HepG2 (cell line): ENCODE measurements around the gene DAPK1. TPM values are rescaled to one million over a fixed set of nuclear protein-coding genes. Genes with fewer than 3 reads are reported as not detected.

Source experiments
- ATAC-seq: fragments of 200-7000 bp; cut with Tn5 transposase; 3 replicates; pipeline ENCODE4 v1.9.1; 2020; ENCODE audit warnings: mild to moderate bottlenecking, moderate library complexity
- BruUV-seq: library from RNA; stranded (reverse); fragments of 400-500 nt; replicated peaks from 2 replicates; lab custom pipeline; 2021; lab: Mats Ljungman, UMichigan
- CTCF ChIA-PET: fragments of 300-600 bp; formaldehyde crosslinking; extraction: SDS; loops from one replicate; lab custom pipeline; 2021; ENCODE audit warnings: low total read pairs, inconsistent platforms, low intra/inter-chr PET ratio; lab: Yijun Ruan, JAX
- POLR2A ChIA-PET: fragments of 350-600 bp; sonication (Branson Sonifier 250); formaldehyde crosslinking; loops from one replicate; lab custom pipeline; 2020; ENCODE audit warnings: antibody characterized with exemption, inconsistent platforms; lab: Yijun Ruan, JAX
- DNase-seq: peaks from one replicate; pipeline ENCODE4 v3.0.0-alpha.2; 2015; ENCODE audit warnings: low spot score
- FAIRE-seq: peaks from 3 replicates; lab custom pipeline; 2011; peaks lifted over from hg19 to GRCh38; lab: Jason Lieb, UNC
- H2AFZ ChIP-seq: one replicate; pipeline ENCODE4 v1.6.1; 2011; ENCODE audit warnings: low read length, inconsistent platforms
- H3K27ac ChIP-seq: fragments of 300-600 bp; 3 replicates; pipeline ENCODE4 v1.8.0; 2011; ENCODE audit warnings: mixed run types, mild to moderate bottlenecking, mixed read lengths, low read length, inconsistent platforms; ENCODE audit not compliant: insufficient read depth; ENCODE audit errors: extremely low read length
- H3K27me3 ChIP-seq, 2 experiments: fragments of 200-600 bp in 1 of 2; 2 replicates in 1 of 2; 3 replicates in 1 of 2; pipeline versions ENCODE4 v1.6.0 to v1.8.0; 2011; ENCODE audit warnings: low read length in 2 of 2, mild to moderate bottlenecking in 2 of 2, moderate library complexity in 2 of 2, inconsistent platforms in 1 of 2; ENCODE audit not compliant: insufficient read depth in 2 of 2, control insufficient read depth in 1 of 2
- H3K36me3 ChIP-seq, 2 experiments: fragments of 200-600 bp in 1 of 2; replicated peaks in 1 of 2; 2 replicates in 1 of 2; 3 replicates in 1 of 2; pipeline versions ENCODE4 v1.5.1 to v1.8.0; 2011; ENCODE audit warnings: low read length in 2 of 2, inconsistent platforms in 1 of 2; ENCODE audit not compliant: insufficient read depth in 2 of 2, control insufficient read depth in 1 of 2
- H3K4me1 ChIP-seq: 2 replicates; pipeline ENCODE4 v1.5.1; 2012; ENCODE audit warnings: low read length, inconsistent platforms; ENCODE audit not compliant: insufficient read depth
- H3K4me2 ChIP-seq: 2 replicates; pipeline ENCODE4 v1.6.0; 2011; ENCODE audit warnings: low read depth, low read length, inconsistent platforms
- H3K4me3 ChIP-seq, 3 experiments: fragments of 200-600 bp in 1 of 3; sonication (generic), shearing (Covaris generic) in 1 of 3; replicated peaks in 1 of 3; 2 replicates each; pipeline ENCODE4 v1.5.1; 2011 to 2016; ENCODE audit warnings: low read length in 3 of 3, inconsistent platforms in 2 of 3, low read depth in 2 of 3, mild to moderate bottlenecking in 2 of 3, control low read depth in 1 of 3, mixed read lengths in 1 of 3; ENCODE audit not compliant: insufficient read depth in 1 of 3
- H3K79me2 ChIP-seq: one replicate; pipeline ENCODE4 v1.6.1; 2011; ENCODE audit warnings: low read length, inconsistent platforms; ENCODE audit not compliant: insufficient read depth
- H3K9ac ChIP-seq: 2 replicates; pipeline ENCODE4 v1.6.0; 2011; ENCODE audit warnings: mild to moderate bottlenecking, low read depth, low read length, inconsistent platforms; ENCODE audit not compliant: insufficient read depth
- H3K9me3 ChIP-seq: 2 replicates; pipeline ENCODE4 v1.5.1; 2012; ENCODE audit warnings: mild to moderate bottlenecking, low read length
- H4K20me1 ChIP-seq: 2 replicates; pipeline ENCODE4 v1.6.0; 2011; ENCODE audit warnings: inconsistent platforms, mild to moderate bottlenecking, low read length, moderate library complexity; ENCODE audit not compliant: insufficient read depth
- AHR ChIP-seq: IDR thresholded peaks from 2 replicates; pipeline ENCODE4 v1.6.1; 2018; ENCODE audit warnings: missing genetic modification reagents, missing compliant biosample characterization
- ELF1 ChIP-seq: sonication (generic); formaldehyde crosslinking; IDR thresholded peaks from 2 replicates; pipeline ENCODE4 v1.4.0; 2020; ENCODE audit warnings: missing genetic modification reagents
- GATA4 ChIP-seq: sonication (generic); IDR thresholded peaks from 2 replicates; pipeline ENCODE4 v1.6.1; 2016; ENCODE audit warnings: antibody characterized with exemption, low read depth, borderline replicate concordance
- GPN1 ChIP-seq: sonication (generic); formaldehyde crosslinking; IDR thresholded peaks from 2 replicates; pipeline ENCODE4 v1.5.1; 2020; ENCODE audit warnings: missing genetic modification reagents, borderline replicate concordance
- KLF15 ChIP-seq: sonication (generic); formaldehyde crosslinking; IDR thresholded peaks from 2 replicates; pipeline ENCODE4 v1.8.1; 2023; ENCODE audit warnings: borderline replicate concordance, mild to moderate bottlenecking, inconsistent platforms, missing genetic modification reagents, mixed read lengths
- MAFF ChIP-seq: IDR thresholded peaks from 2 replicates; pipeline ENCODE4 v1.6.1; 2011; ENCODE audit warnings: low read depth, low read length, improper control_type of control experiment
- MAFK ChIP-seq, 2 experiments: IDR thresholded peaks in 1 of 2; conservative IDR thresholded peaks in 1 of 2; 2 replicates each; pipeline ENCODE4 v1.6.1; 2011; ENCODE audit warnings: improper control_type of control experiment in 2 of 2, low read length in 2 of 2
- SMC3 ChIP-seq: IDR thresholded peaks from 2 replicates; pipeline ENCODE4 v1.6.1; 2011; ENCODE audit warnings: low read length, improper control_type of control experiment
- SSRP1 ChIP-seq: IDR thresholded peaks from 2 replicates; pipeline ENCODE4 v1.6.1; 2016; ENCODE audit warnings: control low read depth
- STAG1 ChIP-seq: sonication (generic); formaldehyde crosslinking; IDR thresholded peaks from 2 replicates; pipeline ENCODE4 v1.4.0; 2020; ENCODE audit warnings: missing genetic modification reagents
- TGIF2 ChIP-seq: IDR thresholded peaks from 2 replicates; pipeline ENCODE4 v1.6.1; 2016; ENCODE audit warnings: control low read depth, missing compliant biosample characterization
- ZNF274 ChIP-seq: sonication (generic); formaldehyde crosslinking; IDR thresholded peaks from 2 replicates; pipeline ENCODE4 v1.5.1; 2020; ENCODE audit warnings: mild to moderate bottlenecking, missing genetic modification reagents
- ZNF879 ChIP-seq: sonication (generic); formaldehyde crosslinking; IDR thresholded peaks from 2 replicates; pipeline ENCODE4 v1.8.1; 2023; ENCODE audit warnings: missing genetic modification reagents
- WGBS: methylation state at CpG from one replicate; pipeline ENCODE4 v1.1.6; 2017; ENCODE audit warnings: low lambda C conversion rate; 5-methylcytosine and 5-hydroxymethylcytosine counted together
- in situ Hi-C: cut with HindIII; loops from 2 replicates; pipeline ENCODE4 v1.10.0; 2017; ENCODE audit warnings: low pct_unique_long_range_greater_than_20kb; ENCODE audit not compliant: extremely low pct_ligation_motif_present
- intact Hi-C: fragments of 100-400 bp; cut with micrococcal nuclease; formaldehyde crosslinking; loops from one replicate; pipeline ENCODE4 v1.10.0; 2022; ENCODE audit not compliant: unreplicated experiment
- polyA plus RNA-seq, 8 experiments: library from polyadenylated mRNA; depleted of rRNA in 3 of 8; stranded (reverse) in 7 of 8; unstranded in 1 of 8; fragments of >200 nt; fragmentation: Illumina TruSeq in 4 of 8; extraction: Trizol in 4 of 8; gene quantifications; 2 replicates each; pipeline versions ENCODE4 v1.2.1 to v1.2.3, GENCODE V29; 2011 to 2016; ENCODE audit warnings: low read depth in 4 of 8, missing spikeins in 1 of 8, mixed read lengths in 1 of 8; ENCODE audit not compliant: insufficient read depth in 1 of 8
- total RNA-seq, 5 experiments: library from RNA; depleted of rRNA; stranded (reverse); fragments of >200 nt; fragmentation: Illumina TruSeq; extraction: Trizol; gene quantifications; 2 replicates each; pipeline ENCODE4 v1.2.3, GENCODE V29; 2016; ENCODE audit warnings: low read depth in 1 of 5
- TF ChIP-seq, protein P1 (sequence below): sonication (generic); formaldehyde crosslinking; IDR thresholded peaks from 2 replicates; pipeline ENCODE4 v1.5.0; 2020; ENCODE audit warnings: mild to moderate bottlenecking, missing genetic modification reagents, moderate library complexity

Gene DAPK1
- total and polyA plus RNA-seq, 2 of the 13 experiments (the other 11 are each of a cell fraction or from before 2014, with no cell fraction given) = 35.7 to 35.9 TPM

DNA sequence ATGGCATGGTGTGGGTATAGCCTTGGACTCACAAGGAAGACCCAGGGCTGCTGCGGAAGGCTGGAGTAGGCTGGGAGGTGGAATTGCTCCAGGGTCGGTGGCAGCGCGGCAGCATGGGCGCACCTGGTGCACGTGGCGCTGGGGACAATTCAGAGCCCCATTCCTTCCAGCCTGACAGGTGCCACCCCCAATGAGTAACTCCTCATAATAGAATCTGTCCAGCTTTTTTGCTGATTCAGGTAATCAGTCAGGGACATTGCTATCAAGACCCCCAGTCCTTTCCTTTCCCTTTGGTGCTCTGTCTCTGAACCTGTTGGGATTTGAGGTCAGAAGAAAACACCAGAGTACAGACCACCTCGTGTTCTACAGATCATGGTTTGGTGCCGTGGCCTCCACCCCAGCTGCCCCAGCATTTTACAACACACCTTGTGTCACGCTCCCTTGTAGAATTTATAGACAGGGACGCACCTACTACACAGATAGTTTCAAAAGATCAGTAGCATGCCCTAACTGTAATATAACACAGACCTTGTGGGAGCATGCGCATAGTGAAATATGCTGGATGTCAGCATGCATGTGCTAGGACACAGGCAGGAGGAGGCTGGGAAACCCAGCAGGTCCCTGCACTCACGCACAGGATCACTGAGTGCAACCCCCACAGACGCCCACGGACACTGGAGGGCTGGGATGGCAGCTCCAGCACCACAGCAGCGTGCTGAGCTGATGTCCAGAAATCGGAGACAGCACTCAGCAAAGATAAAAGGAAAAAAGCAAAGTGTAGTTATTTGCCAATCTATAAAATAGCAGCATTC is 180.3 kb downstream of the DAPK1 start:
- FAIRE-seq (no peak), ATAC-seq (peak; percentile 14; the same call in 2 of the 3 replicates), DNase-seq (no peak)
- Histone ChIP-seq H3K9me3 (no peaks in the 10 kb centered on the region), H4K20me1 (no peaks in the 10 kb centered on the region), H3K27me3 (no peaks in the 10 kb centered on the region), H3K9ac (no peak overlapping the region), H3K4me3 (no peak overlapping the region), H3K4me1 (no peaks in the 10 kb centered on the region), H2AFZ (no peak overlapping the region), H3K4me2 (no peak overlapping the region), H3K36me3 (peaks cover 13 to 28% of the 10 kb centered on the region in 2 experiments), H3K79me2 (no peaks in the 10 kb centered on the region), H3K27ac (no peak overlapping the region)
- in situ Hi-C loops = loop anchor here (5.0 kb wide), 1 partner anchor 134 kb away; no protein-coding TSS in a partner anchor
- intact Hi-C loops = loop anchor here (1.0 kb wide), 1 partner anchor 135 kb away; no protein-coding TSS in a partner anchor
- POLR2A ChIA-PET = no interaction called here
- WGBS = 96% methylated on average over 11 of the region's 17 CpGs
- CTCF ChIA-PET = interaction anchor here (0.7 to 5.5 kb wide), 3 partner anchors 51 to 341 kb away, joined by 3 to 25 read pairs (median 3); no protein-coding TSS in a partner anchor
- peak; percentile 82 to 90 for TF ChIP-seq MAFK (conservative IDR thresholded peaks at IDR 0.05 in 1 of 2, IDR thresholded peaks at IDR 0.05 in 1 of 2; ENCODE audit: low read length in 2 of 2)
- peak; percentile 83 for TF ChIP-seq MAFF
- TF ChIP-seq ZNF274 (CRISPR knock-in tag) = no peak
- BruUV-seq = no TSS peak

DNA sequence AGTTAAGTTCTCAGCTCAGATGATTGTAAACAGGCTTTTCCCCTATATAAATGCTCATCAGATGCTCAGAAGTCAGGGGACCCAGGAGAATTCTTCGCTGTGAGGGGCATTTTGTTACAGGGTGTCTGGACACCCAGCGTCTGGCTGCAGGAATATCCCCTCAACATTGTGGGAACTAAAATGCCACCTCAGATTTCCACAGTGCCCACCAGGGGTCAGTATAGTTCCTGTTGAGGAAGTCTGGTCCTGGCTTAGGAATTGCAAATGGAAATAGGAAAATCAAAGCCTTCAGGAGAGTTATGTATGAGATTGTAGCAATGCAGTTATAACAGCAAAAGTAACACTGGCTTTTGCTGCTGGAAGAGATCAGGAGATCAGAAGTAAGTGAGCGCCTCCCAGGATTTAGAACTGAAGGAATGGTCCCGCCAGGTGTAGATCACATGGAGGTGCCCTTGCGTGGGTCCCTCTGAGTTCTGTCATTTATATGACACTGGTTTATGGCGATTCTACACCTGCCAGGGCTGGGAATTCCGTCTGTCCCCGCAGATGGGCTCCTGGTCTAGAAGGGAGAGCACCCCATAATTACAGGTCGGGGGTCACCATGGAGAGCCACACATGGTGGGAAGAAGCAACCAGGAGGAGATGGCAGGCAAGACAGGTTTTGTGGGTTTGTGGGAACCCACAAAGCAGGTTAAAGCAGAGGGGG is 181.1 kb downstream of the DAPK1 start:
- H3K27me3 ChIP-seq = no peaks in the 10 kb centered on the region
- peaks cover 13 to 31% of the 10 kb centered on the region in 2 experiments for H3K36me3 ChIP-seq
- ChIA-PET CTCF (interaction anchor here (0.7 to 5.5 kb wide), 3 partner anchors 50 to 342 kb away, joined by 3 to 25 read pairs (median 3); no protein-coding TSS in a partner anchor), POLR2A (no interaction called here)
- BruUV-seq = no TSS peak
- intact Hi-C loops = loop anchor here (1.0 kb wide), 1 partner anchor 134 kb away; no protein-coding TSS in a partner anchor
- no peak overlapping the region for H3K27ac ChIP-seq
- 78% methylated on average over 9 of the region's 9 CpGs for WGBS
- H3K4me2 ChIP-seq = no peak overlapping the region
- FAIRE-seq = peak; percentile 87
- in situ Hi-C loops = loop anchor here (5.0 kb wide), 1 partner anchor 133 kb away; no protein-coding TSS in a partner anchor
- peak; percentile 64 for DNase-seq
- H4K20me1 ChIP-seq = no peaks in the 10 kb centered on the region
- H3K4me1 ChIP-seq = no peaks in the 10 kb centered on the region
- ATAC-seq = peak; percentile 80
- H2AFZ ChIP-seq = no peak overlapping the region
- no peaks in the 10 kb centered on the region for H3K79me2 ChIP-seq
- H3K9ac ChIP-seq = no peak overlapping the region
- H3K9me3 ChIP-seq = no peaks in the 10 kb centered on the region
- H3K4me3 ChIP-seq = no peak overlapping the region
- TF ChIP-seq ELF1 (CRISPR knock-in tag) = 0 out of 2 replicates have a peak, but pooled peaks have one; percentile 12
- no peak for TF ChIP-seq GATA4
- TF ChIP-seq STAG1 (CRISPR knock-in tag) = peak; percentile 76
- no peak for TF ChIP-seq KLF15 (CRISPR knock-in tag)
- no peak for TF ChIP-seq AHR (CRISPR knock-in tag)
- TF ChIP-seq, protein P1, sequence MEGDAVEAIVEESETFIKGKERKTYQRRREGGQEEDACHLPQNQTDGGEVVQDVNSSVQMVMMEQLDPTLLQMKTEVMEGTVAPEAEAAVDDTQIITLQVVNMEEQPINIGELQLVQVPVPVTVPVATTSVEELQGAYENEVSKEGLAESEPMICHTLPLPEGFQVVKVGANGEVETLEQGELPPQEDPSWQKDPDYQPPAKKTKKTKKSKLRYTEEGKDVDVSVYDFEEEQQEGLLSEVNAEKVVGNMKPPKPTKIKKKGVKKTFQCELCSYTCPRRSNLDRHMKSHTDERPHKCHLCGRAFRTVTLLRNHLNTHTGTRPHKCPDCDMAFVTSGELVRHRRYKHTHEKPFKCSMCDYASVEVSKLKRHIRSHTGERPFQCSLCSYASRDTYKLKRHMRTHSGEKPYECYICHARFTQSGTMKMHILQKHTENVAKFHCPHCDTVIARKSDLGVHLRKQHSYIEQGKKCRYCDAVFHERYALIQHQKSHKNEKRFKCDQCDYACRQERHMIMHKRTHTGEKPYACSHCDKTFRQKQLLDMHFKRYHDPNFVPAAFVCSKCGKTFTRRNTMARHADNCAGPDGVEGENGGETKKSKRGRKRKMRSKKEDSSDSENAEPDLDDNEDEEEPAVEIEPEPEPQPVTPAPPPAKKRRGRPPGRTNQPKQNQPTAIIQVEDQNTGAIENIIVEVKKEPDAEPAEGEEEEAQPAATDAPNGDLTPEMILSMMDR (CRISPR knock-in tag) = peak; percentile 78
- no peak for TF ChIP-seq GPN1 (CRISPR knock-in tag)
- TF ChIP-seq MAFK (conservative IDR thresholded peaks at IDR 0.05 in 1 of 2, IDR thresholded peaks at IDR 0.05 in 1 of 2; ENCODE audit: low read length in 2 of 2) = peak; percentile 19 to 21; a peak in 1 of 4 replicates
- 0 out of 2 replicates have a peak, but pooled peaks have one; percentile 25 for TF ChIP-seq TGIF2 (CRISPR knock-in tag)
- peak; percentile 43; the same call in 1 of the 2 replicates for TF ChIP-seq MAFF
- 0 out of 2 replicates have a peak, but pooled peaks have one; percentile 27 for TF ChIP-seq SSRP1 (CRISPR knock-in tag)
- TF ChIP-seq ZNF879 (CRISPR knock-in tag) = no peak
- TF ChIP-seq SMC3 = peak; percentile 78
